A673 (cell line): ENCODE data around the gene C9orf50. TPM values are rescaled to one million over a fixed set of nuclear protein-coding genes. Genes with fewer than 3 reads are reported as not detected.
A peak's percentile ranks its signal among the peaks of the same experiment; 100 is the strongest.

Experiments used
- BruUV-seq: library from RNA; stranded (reverse); fragments of 400-500 nt; replicated peaks from 2 replicates; lab custom pipeline; 2021; lab: Mats Ljungman, UMichigan
- CTCF ChIA-PET: fragments of 300-600 bp; sonication (Branson Sonifier 250); formaldehyde crosslinking; loops from one replicate; lab custom pipeline; 2022; ENCODE audit warnings: antibody characterized with exemption; lab: Charles Lee
- POLR2A ChIA-PET: fragments of 300-600 bp; sonication (Branson Sonifier 250); formaldehyde crosslinking; loops from one replicate; lab custom pipeline; 2022; ENCODE audit warnings: antibody characterized with exemption; ENCODE audit not compliant: low non-redundant PET; lab: Charles Lee
- DNase-seq: peaks from one replicate; pipeline ENCODE4 v3.0.0-alpha.2; 2015; ENCODE audit warnings: low spot score
- H3K27ac ChIP-seq: fragments of 200-600 bp; sonication (generic); 2 replicates; pipeline ENCODE4 v1.5.1; 2016; ENCODE audit warnings: mixed run types, low read depth, mild to moderate bottlenecking, mixed read lengths, antibody characterized with exemption, low read length; ENCODE audit not compliant: poor library complexity, severe bottlenecking
- H3K27me3 ChIP-seq: fragments of 200-600 bp; sonication (generic); replicated peaks from 2 replicates; pipeline ENCODE4 v1.6.1; 2017; ENCODE audit warnings: mixed run types, low read depth, mild to moderate bottlenecking, mixed read lengths, antibody characterized with exemption, low read length; ENCODE audit not compliant: insufficient read depth, poor library complexity
- H3K36me3 ChIP-seq: fragments of 200-600 bp; sonication (generic); 2 replicates; pipeline ENCODE4 v1.6.1; 2016; ENCODE audit warnings: mixed run types, mild to moderate bottlenecking, mixed read lengths, antibody characterized with exemption, low read length; ENCODE audit not compliant: insufficient read depth, poor library complexity, severe bottlenecking
- H3K4me1 ChIP-seq: fragments of 200-600 bp; sonication (generic); 2 replicates; pipeline ENCODE4 v1.6.1; 2017; ENCODE audit warnings: mixed run types, mild to moderate bottlenecking, mixed read lengths, antibody characterized with exemption, low read length; ENCODE audit not compliant: insufficient read depth, poor library complexity, severe bottlenecking
- H3K4me3 ChIP-seq: fragments of 200-600 bp; sonication (generic); 2 replicates; pipeline ENCODE4 v1.5.1; 2016; ENCODE audit warnings: low read depth, mixed run types, mild to moderate bottlenecking, mixed read lengths, low read length; ENCODE audit not compliant: poor library complexity, severe bottlenecking
- H3K9me3 ChIP-seq: fragments of 200-600 bp; sonication (generic); 2 replicates; pipeline ENCODE4 v1.6.1; 2016; ENCODE audit warnings: mixed run types, low read depth, mild to moderate bottlenecking, mixed read lengths, antibody characterized with exemption, low read length; ENCODE audit not compliant: poor library complexity, severe bottlenecking
- CTCF ChIP-seq: fragments of 300-800, 200-600 bp; sonication (generic); conservative IDR thresholded peaks from 2 replicates; pipeline ENCODE4 v1.5.1; 2017; ENCODE audit warnings: low read depth, mild to moderate bottlenecking, antibody characterized with exemption, low read length, moderate library complexity, mixed read lengths
- EZH2 ChIP-seq: fragments of 200-600 bp; sonication (generic); IDR thresholded peaks from 2 replicates; pipeline ENCODE4 v1.6.1; 2017; ENCODE audit warnings: borderline replicate concordance, low read depth, mild to moderate bottlenecking, mixed read lengths, antibody characterized with exemption, low read length; ENCODE audit not compliant: poor library complexity, severe bottlenecking
- intact Hi-C: fragments of 100-400 bp; cut with micrococcal nuclease; formaldehyde crosslinking; loops from one replicate; pipeline ENCODE4 v1.10.0; 2022; ENCODE audit not compliant: unreplicated experiment
- total RNA-seq: library from RNA; stranded (reverse); gene quantifications from 2 replicates; pipeline ENCODE4 v1.2.3, GENCODE V29; 2021

The C9orf50 gene
- total RNA-seq, 1 experiment from 2014 or later, result not detected

GRCh38 chr9:129602598-129603415 is 18.1 kb downstream of the C9orf50 start:
- BruUV-seq, result no TSS peak
- intact Hi-C loops, result loop anchor here (10.0 kb wide), 1 partner anchor 108 kb away; no protein-coding TSS in a partner anchor
- TF ChIP-seq EZH2, result no peak
- no peak for TF ChIP-seq CTCF
- no peaks in the 10 kb centered on the region for H3K27me3 ChIP-seq
- POLR2A ChIA-PET, result no interaction called here
- CTCF ChIA-PET, result no interaction called here
- DNase-seq, result peak; percentile 61
- H3K36me3 ChIP-seq, result no peaks in the 10 kb centered on the region
- peak overlapping the region; percentile 68 for H3K27ac ChIP-seq
- H3K9me3 ChIP-seq, result no peaks in the 10 kb centered on the region
- peaks cover 38% of the 10 kb centered on the region for H3K4me1 ChIP-seq
- no peak overlapping the region for H3K4me3 ChIP-seq

GRCh38 chr9:129601082-129601674 is 19.7 kb downstream of the C9orf50 start:
- no TSS peak for BruUV-seq
- Histone ChIP-seq H3K9me3 (no peaks in the 10 kb centered on the region), H3K36me3 (no peaks in the 10 kb centered on the region), H3K4me3 (no peak overlapping the region), H3K4me1 (peaks cover 31% of the 10 kb centered on the region), H3K27me3 (no peaks in the 10 kb centered on the region), H3K27ac (no peak overlapping the region)
- DNase-seq, result no peak
- CTCF ChIA-PET, result no interaction called here
- no peak for TF ChIP-seq CTCF
- TF ChIP-seq EZH2, result no peak
- POLR2A ChIA-PET, result interaction anchor here (0.6 kb wide), 1 partner anchor 13 kb away, joined by 3 read pairs; no protein-coding TSS in a partner anchor
- intact Hi-C loops, result loop anchor here (10.0 kb wide), 1 partner anchor 106 kb away; no protein-coding TSS in a partner anchor

GRCh38 chr9:129598089-129598596 is 22.8 kb downstream of the C9orf50 start:
- POLR2A ChIA-PET, result no interaction called here
- BruUV-seq, result no TSS peak
- intact Hi-C loops, result no loop called here
- Histone ChIP-seq H3K4me1 (peaks cover 19% of the 10 kb centered on the region), H3K27me3 (no peaks in the 10 kb centered on the region), H3K27ac (no peak overlapping the region), H3K9me3 (no peaks in the 10 kb centered on the region), H3K4me3 (no peak overlapping the region), H3K36me3 (no peaks in the 10 kb centered on the region)
- CTCF ChIA-PET, result no interaction called here
- no peak for DNase-seq
- TF ChIP-seq CTCF (no peak), EZH2 (no peak)
